Naive thymus-derived CD8-positive, alpha-beta T cell (primary cell): ENCODE measurements around the gene LIPC. TPM values are rescaled to one million over a fixed set of nuclear protein-coding genes. Genes with fewer than 3 reads are reported as not detected.

Source experiments
- ATAC-seq, 2 donors: fragments of 150-1000 bp; cut with Tn5 transposase in 1 of 2; sonication (Bioruptor Pico), chemical (Tn5 transposase) in 1 of 2; 1 replicate in 1 of 2; 2 replicates in 1 of 2; pipeline ENCODE4 v1.10.0; 2021; ENCODE audit warnings: mild to moderate bottlenecking in 2 of 2, moderate library complexity in 2 of 2
- POLR2A ChIA-PET: fragments of 350-600 bp; sonication (Branson Sonifier 250); formaldehyde crosslinking; loops from one replicate; lab custom pipeline; 2021; ENCODE audit warnings: antibody characterized with exemption; lab: Charles Lee
- DNase-seq, 10 donors: peaks; one replicate each; pipeline versions ENCODE4 v3.0.0 to v3.0.0-alpha.2; 2020 to 2022
- H3K27ac Mint-ChIP-seq, 10 donors: one replicate each; pipeline ENCODE4 v1.8.0; 2020 to 2022; ENCODE audit warnings: mild to moderate bottlenecking in 10 of 10, mixed read lengths in 10 of 10, moderate library complexity in 4 of 10, inconsistent platforms in 1 of 10
- H3K27me3 Mint-ChIP-seq, 5 donors: one replicate each; pipeline ENCODE4 v1.8.0; 2021 to 2022; ENCODE audit warnings: mixed read lengths in 5 of 5
- H3K36me3 Mint-ChIP-seq, 3 donors: one replicate each; pipeline ENCODE4 v1.8.0; 2020 to 2022; ENCODE audit warnings: mixed read lengths in 3 of 3, mild to moderate bottlenecking in 2 of 3, inconsistent platforms in 1 of 3
- H3K4me1 Mint-ChIP-seq, 4 donors: one replicate each; pipeline ENCODE4 v1.8.0; 2021 to 2022; ENCODE audit warnings: mixed read lengths in 4 of 4
- H3K4me3 Mint-ChIP-seq, 10 donors: one replicate each; pipeline ENCODE4 v1.8.0; 2020 to 2022; ENCODE audit warnings: mild to moderate bottlenecking in 10 of 10, mixed read lengths in 10 of 10, moderate library complexity in 6 of 10, inconsistent platforms in 1 of 10
- H3K9me3 Mint-ChIP-seq, 9 donors: one replicate each; pipeline ENCODE4 v1.8.0; 2020 to 2022; ENCODE audit warnings: mixed read lengths in 9 of 9, mild to moderate bottlenecking in 3 of 9, inconsistent platforms in 1 of 9, moderate library complexity in 1 of 9
- polyA plus RNA-seq, 3 donors: library from polyadenylated mRNA; unstranded; fragments of 300-500 nt; fragmentation: Illumina TruSeq; gene quantifications; one replicate each; pipeline ENCODE4 v1.2.3, GENCODE V29; 2021
- total RNA-seq, 8 experiments: library from RNA in 2 of 8; stranded (reverse) in 2 of 8; gene quantifications; one replicate each; pipeline ENCODE4 v1.2.3 and lab custom pipeline; 2021 to 2026

LIPC gene
- total and polyA plus RNA-seq, 5 experiments from 2014 or later = 0.64 to 4.4 (median 2.9) TPM

DNA sequence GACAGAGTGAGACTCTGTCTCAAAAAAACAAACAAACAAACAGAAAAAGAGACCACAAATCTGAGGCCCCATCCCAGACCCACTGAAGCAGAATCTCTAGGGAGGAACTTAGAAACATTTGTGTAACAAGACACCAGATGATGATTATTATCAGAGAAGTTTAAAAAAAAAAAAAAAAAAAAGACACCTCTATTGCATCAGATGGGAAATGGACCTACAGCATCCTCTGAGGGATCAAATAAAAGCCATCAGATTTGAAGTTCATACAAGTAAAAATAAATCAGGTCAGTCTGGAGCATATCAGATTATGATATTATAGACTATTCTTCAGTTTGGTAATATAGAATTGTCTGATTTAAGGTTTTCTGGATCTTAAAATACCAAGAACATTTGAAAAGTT is 21.9 kb upstream of the LIPC start:
- POLR2A ChIA-PET = interaction anchor here (1.1 to 1.7 kb wide), 3 partner anchors 13 to 75 kb away, joined by 4 to 5 read pairs (median 5); no protein-coding TSS in a partner anchor

DNA sequence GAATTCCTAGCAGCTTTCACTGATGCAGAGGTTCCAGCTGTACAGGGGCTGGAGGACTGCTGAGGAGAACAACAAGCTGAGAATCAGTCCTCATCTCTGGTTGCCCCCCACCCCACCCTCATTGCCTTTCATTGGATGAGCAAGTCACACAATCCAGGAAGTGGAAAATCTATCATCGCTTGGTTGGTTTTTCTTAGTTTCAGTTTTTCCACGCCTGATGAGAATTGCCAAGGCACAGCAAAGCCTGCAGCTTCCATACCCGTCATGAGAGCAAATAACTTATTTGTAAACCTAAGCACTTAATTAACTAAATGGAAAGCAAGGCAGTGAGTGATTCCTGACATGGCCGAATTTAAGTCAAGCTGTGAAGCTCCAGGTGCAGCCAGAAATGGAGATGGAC is 21.4 kb upstream of the LIPC start:
- POLR2A ChIA-PET = interaction anchor here (0.6 to 1.7 kb wide), 7 partner anchors 13 to 312 kb away, joined by 3 to 6 read pairs (median 4); no protein-coding TSS in a partner anchor
- Mint-ChIP-seq H3K4me3 (peak overlapping the region; percentile 82 to 97 (median 91)), H3K36me3 (peaks cover 0 to 4% (median under 1%) of the 10 kb centered on the region in 3 donors), H3K27ac (peak overlapping the region; percentile 86 to 96 (median 94)), H3K4me1 (peaks cover 10 to 26% (median 15%) of the 10 kb centered on the region in 4 donors), H3K27me3 (no peaks in the 10 kb centered on the region), H3K9me3 (no peaks in the 10 kb centered on the region)
- DNase-seq (peak; percentile 8 to 79 (median 39)), ATAC-seq (peak; percentile 94 to 97)

More for the DNA sequence above, 21.9 kb upstream of the LIPC start:
- ATAC-seq (peak in 1 of 2 donors; percentile 24), DNase-seq (no peak)
- H3K4me3 Mint-ChIP-seq = peak overlapping the region; percentile 82 to 97 (median 91)
- peaks cover 10 to 26% (median 15%) of the 10 kb centered on the region in 4 donors for H3K4me1 Mint-ChIP-seq
- H3K27ac Mint-ChIP-seq = peak overlapping the region; percentile 52 to 96 (median 94)
- H3K9me3 Mint-ChIP-seq = no peaks in the 10 kb centered on the region
- H3K27me3 Mint-ChIP-seq = no peaks in the 10 kb centered on the region
- peaks cover 0 to 4% (median 0%) of the 10 kb centered on the region in 3 donors for H3K36me3 Mint-ChIP-seq

DNA sequence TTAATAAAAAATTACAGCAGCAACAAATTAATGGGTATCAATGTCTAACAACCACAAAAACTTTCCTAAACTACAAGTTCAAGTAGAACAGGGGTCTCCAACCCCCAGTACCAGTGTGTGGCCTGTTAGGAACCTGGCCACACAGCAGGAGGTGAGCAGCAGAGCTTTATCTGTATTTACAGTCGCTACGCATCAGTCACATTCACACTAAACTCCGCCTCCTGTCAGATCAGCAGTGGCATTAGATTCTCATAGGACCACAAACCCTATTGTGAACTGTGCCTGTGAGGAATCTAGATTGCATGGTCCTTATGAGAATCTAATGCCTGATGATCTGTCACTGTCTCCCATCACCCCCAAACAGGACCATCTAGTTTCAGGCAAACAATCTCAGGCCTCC is 18.5 kb upstream of the LIPC start:
- Mint-ChIP-seq H3K9me3 (peaks cover 0 to 6% (median 0%) of the 10 kb centered on the region in 9 donors), H3K36me3 (peaks cover 4 to 6% (median 5%) of the 10 kb centered on the region in 3 donors), H3K4me1 (peaks cover 5 to 26% (median 15%) of the 10 kb centered on the region in 4 donors), H3K27ac (peak overlapping the region in 2 of 10 donors; percentile 54 to 75), H3K27me3 (no peaks in the 10 kb centered on the region), H3K4me3 (peak overlapping the region in 1 of 10 donors; percentile 68)
- DNase-seq (no peak), ATAC-seq (no peak)
- POLR2A ChIA-PET = interaction anchor here (0.6 kb wide), 1 partner anchor 439 kb away, joined by 5 read pairs; no protein-coding TSS in a partner anchor

DNA sequence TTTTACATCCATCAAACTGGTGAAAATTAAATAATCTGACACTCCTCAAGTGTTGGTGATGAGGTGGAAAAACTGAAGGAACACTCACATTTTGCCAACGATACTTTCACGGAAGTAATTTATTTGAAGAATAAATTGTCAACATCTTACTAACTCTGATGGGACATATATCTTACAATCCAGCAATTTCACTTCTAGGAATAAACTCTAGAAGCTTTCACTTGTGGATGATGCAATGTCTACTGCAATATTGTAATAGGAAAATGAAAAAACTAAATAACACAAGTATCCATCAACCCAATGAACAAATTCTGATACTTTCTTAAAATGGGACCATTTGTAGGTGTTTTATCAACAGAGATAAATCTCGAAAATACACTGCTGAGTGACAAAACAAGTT is 16.2 kb upstream of the LIPC start:
- Mint-ChIP-seq H3K9me3 (peaks cover 0 to 6% (median 0%) of the 10 kb centered on the region in 9 donors), H3K4me1 (peaks cover 3 to 12% (median 10%) of the 10 kb centered on the region in 4 donors), H3K36me3 (peaks cover 4 to 6% (median 5%) of the 10 kb centered on the region in 3 donors), H3K27ac (no peak overlapping the region), H3K4me3 (no peak overlapping the region), H3K27me3 (no peaks in the 10 kb centered on the region)
- no peak for DNase-seq
- POLR2A ChIA-PET = no interaction called here
- ATAC-seq = no peak

DNA sequence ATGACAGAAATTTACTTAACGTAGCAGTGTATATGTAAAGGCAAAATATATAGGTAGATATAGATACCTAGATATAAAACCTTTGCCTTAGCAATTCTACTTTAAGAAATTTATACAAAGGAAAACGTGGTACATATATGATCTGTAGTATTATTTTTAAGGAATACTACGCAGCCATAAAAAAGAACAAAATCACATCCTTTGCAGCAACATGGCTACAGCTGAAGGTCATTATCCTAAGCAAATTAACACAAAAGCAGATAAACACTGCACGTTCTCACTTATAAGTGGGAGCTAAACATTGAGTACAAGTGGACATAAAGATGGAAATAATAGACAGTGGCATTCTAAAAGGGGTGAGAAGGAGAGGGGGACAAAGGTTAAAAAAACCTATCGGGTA is 14.8 kb upstream of the LIPC start:
- Mint-ChIP-seq H3K36me3 (peaks cover 4 to 6% (median 5%) of the 10 kb centered on the region in 3 donors), H3K9me3 (peaks cover 0 to 6% (median 0%) of the 10 kb centered on the region in 9 donors), H3K4me1 (peaks cover 0 to 11% (median under 1%) of the 10 kb centered on the region in 4 donors), H3K4me3 (no peak overlapping the region), H3K27me3 (no peaks in the 10 kb centered on the region), H3K27ac (no peak overlapping the region)
- DNase-seq = no peak
- ATAC-seq = no peak
- POLR2A ChIA-PET = no interaction called here

DNA sequence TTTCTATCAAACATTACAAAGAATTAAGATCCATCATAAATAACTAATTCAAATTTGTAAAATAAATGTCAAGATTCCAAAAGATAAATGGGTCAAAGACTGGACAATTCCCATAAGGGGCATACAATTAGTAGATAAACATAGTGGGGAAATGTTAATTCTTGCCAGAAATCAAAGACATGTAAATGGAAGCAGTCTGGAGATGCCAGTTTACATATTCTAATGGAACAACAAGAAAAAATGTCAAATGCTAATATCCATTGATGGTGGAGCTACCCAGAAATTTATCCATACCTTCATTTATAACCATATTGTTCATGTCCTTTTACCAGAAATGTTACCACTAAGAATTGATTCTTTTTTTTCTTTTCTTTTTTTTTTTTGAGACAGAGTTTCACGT is 13.7 kb upstream of the LIPC start:
- Mint-ChIP-seq H3K4me3 (no peak overlapping the region), H3K36me3 (peaks cover 4 to 6% (median 5%) of the 10 kb centered on the region in 3 donors), H3K4me1 (peaks cover 0 to 11% (median 0%) of the 10 kb centered on the region in 4 donors), H3K27ac (no peak overlapping the region), H3K27me3 (no peaks in the 10 kb centered on the region), H3K9me3 (peaks cover 0 to 6% (median 0%) of the 10 kb centered on the region in 9 donors)
- ATAC-seq (no peak), DNase-seq (no peak)
- POLR2A ChIA-PET = no interaction called here

DNA sequence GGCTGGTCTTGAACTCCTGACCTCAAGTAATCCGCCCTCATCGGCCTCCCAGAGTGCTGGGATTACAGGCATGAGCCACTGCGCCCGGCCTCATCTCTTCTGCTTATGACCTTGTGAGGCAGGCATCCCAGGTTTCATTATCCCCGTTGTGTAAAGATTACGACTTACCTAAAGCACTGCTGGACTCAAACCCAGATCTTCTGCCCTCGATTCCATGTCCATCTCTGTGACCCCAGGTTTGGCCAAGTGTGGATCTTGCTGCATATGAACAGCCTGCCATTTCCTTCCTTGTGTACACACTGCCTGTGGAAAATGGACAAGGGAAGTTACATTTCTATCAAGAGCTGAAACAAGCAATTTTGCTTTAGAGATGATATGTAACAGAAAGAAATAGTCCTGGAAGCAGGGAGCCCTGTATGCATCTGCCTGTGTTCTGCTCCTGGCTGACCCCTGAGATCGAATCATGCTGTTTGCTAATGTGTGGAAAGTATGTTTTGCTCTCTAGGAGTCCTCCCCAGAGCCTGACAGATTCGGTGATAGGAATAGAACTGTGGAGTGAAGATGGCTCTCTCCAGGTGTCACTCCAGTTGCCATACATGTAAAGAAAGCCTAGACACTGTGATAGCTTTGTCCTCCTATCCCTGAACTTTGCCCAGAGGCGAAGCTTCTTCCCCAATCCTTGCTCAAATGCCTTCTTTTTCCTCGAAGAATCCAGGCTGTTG is 11.8 kb upstream of the LIPC start:
- H3K4me3 Mint-ChIP-seq = no peak overlapping the region
- POLR2A ChIA-PET = no interaction called here
- H3K4me1 Mint-ChIP-seq = peaks cover 0 to 9% (median 0%) of the 10 kb centered on the region in 4 donors
- ATAC-seq = no peak
- peaks cover 4 to 6% (median 5%) of the 10 kb centered on the region in 3 donors for H3K36me3 Mint-ChIP-seq
- H3K9me3 Mint-ChIP-seq = peaks cover 0 to 6% (median 0%) of the 10 kb centered on the region in 9 donors
- peak overlapping the region in 4 of 10 donors; percentile 3 to 79 (median 40) for H3K27ac Mint-ChIP-seq
- no peaks in the 10 kb centered on the region for H3K27me3 Mint-ChIP-seq
- DNase-seq = no peak

DNA sequence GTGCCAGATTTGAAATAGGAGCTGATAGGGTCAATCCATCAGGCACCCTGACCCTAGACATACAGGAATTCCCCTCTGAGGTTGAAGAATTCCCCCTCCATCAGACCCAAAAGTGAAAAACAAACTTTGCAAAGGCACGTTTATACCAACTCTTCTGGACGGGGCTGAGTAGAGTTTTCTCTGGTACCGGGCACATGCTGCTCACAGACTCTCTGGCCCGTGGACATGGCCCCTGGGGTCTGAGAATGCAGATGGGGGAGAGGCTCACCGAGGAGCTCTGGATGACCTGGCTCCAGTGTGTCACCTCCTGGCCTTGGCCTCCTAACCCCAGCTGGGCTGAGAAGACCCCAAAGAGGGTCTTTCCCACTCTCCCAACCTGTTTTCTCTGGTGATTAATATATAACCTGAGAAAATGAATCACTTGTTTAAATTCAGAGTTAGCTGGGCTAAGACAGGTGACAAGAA is 11.2 kb upstream of the LIPC start:
- H3K9me3 Mint-ChIP-seq = peaks cover 0 to 6% (median 0%) of the 10 kb centered on the region in 9 donors
- H3K27ac Mint-ChIP-seq = peak overlapping the region in 4 of 10 donors; percentile 3 to 45 (median 16)
- peaks cover 1 to 6% (median 4%) of the 10 kb centered on the region in 3 donors for H3K36me3 Mint-ChIP-seq
- DNase-seq (no peak), ATAC-seq (no peak)
- peaks cover 0 to 9% (median 0%) of the 10 kb centered on the region in 4 donors for H3K4me1 Mint-ChIP-seq
- POLR2A ChIA-PET = no interaction called here
- no peaks in the 10 kb centered on the region for H3K27me3 Mint-ChIP-seq
- H3K4me3 Mint-ChIP-seq = no peak overlapping the region

DNA sequence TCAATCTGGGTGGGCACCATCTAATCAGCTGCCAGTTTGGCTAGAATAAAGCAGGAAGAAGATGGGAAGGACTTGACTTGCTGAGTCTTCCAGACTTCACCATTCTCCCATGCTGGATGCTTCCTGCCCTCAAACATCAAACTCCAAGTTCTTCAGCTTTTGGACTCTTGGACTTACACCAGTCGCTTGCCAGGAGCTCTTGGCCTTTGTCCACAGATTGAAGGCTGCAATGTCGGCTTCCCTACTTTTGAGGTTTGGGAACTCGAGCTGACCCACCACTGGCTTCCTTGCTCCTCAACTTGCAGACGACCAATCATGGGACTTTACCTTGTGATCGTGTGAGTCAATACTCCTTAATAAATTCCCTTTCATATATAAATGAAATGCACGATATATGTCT is 8.6 kb upstream of the LIPC start:
- no peaks in the 10 kb centered on the region for H3K9me3 Mint-ChIP-seq
- H3K27me3 Mint-ChIP-seq = no peaks in the 10 kb centered on the region
- DNase-seq (no peak), ATAC-seq (no peak)
- no peak overlapping the region for H3K27ac Mint-ChIP-seq
- H3K4me1 Mint-ChIP-seq = peaks cover 0 to 9% (median 0%) of the 10 kb centered on the region in 4 donors
- H3K4me3 Mint-ChIP-seq = no peak overlapping the region
- POLR2A ChIA-PET = no interaction called here
- peaks cover 0 to 4% (median 0%) of the 10 kb centered on the region in 3 donors for H3K36me3 Mint-ChIP-seq

DNA sequence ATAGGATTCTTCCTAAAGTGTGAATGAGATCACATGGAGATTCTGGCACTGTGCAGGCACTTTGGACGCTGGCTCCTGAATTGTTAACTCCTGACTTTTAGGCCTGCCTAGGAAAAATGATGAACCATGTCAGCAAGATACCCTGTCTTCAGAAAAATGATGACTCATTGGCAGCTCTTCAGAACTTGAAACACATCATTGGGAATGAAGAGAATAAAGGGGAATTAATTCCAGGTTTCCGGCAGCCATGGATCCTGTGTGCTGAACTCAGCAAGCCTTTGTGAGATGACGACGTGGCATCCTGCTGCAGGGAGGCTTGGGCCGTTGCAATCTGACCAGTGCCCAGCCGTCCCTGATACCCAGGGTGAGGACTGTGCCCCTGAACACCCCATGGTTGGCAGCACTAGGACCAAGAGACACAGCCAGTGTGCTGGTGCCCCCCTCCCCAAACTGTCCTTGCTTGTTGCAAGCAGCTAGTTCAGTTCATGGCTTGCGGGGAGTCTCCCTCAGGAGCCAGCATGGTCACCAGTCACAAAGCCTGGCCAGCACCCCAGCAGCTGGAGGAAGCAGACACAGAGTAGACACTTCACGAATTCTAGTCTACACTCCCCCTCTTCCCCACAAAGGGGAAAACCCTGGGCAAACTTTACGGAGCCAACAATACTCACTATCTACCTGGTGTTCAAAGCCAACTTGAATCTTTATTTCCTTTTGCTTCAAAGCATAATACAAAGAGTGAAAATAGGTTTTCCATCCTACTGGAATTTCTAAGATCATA is 7.8 kb upstream of the LIPC start:
- Mint-ChIP-seq H3K9me3 (no peaks in the 10 kb centered on the region), H3K27me3 (no peaks in the 10 kb centered on the region), H3K27ac (peak overlapping the region in 1 of 10 donors; percentile 38), H3K4me3 (no peak overlapping the region), H3K36me3 (peaks cover 0 to 4% (median 0%) of the 10 kb centered on the region in 3 donors), H3K4me1 (peaks cover 0 to 7% (median 0%) of the 10 kb centered on the region in 4 donors)
- POLR2A ChIA-PET = no interaction called here
- no peak for DNase-seq
- ATAC-seq = peak in 1 of 2 donors; percentile 76

DNA sequence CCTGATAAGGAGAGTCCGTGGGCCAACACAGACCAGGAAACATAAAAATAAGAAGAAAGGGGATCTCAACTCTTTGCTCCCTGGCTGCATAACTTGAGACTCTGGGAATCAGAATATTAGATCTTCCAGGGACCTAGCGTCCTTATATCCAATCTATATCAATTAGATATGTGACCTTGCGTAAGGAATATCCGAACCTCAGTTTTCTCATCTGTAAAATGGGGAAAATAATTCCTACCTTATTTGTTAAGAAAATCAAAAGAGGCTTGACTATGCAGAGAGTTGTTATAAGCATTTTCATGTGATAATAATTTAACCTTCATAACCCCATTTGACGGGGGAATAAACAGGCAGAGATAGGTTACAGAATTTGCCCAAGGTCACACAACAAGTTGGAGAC is 7.1 kb upstream of the LIPC start:
- H3K9me3 Mint-ChIP-seq = no peaks in the 10 kb centered on the region
- DNase-seq (no peak), ATAC-seq (no peak)
- peaks cover 0 to 7% (median 0%) of the 10 kb centered on the region in 4 donors for H3K4me1 Mint-ChIP-seq
- H3K27ac Mint-ChIP-seq = peak overlapping the region in 1 of 10 donors; percentile 49
- POLR2A ChIA-PET = interaction anchor here (0.7 kb wide), 1 partner anchor 145 kb away, joined by 4 read pairs; no protein-coding TSS in a partner anchor
- no peak overlapping the region for H3K4me3 Mint-ChIP-seq
- peaks cover 0 to 4% (median 0%) of the 10 kb centered on the region in 3 donors for H3K36me3 Mint-ChIP-seq
- H3K27me3 Mint-ChIP-seq = no peaks in the 10 kb centered on the region

DNA sequence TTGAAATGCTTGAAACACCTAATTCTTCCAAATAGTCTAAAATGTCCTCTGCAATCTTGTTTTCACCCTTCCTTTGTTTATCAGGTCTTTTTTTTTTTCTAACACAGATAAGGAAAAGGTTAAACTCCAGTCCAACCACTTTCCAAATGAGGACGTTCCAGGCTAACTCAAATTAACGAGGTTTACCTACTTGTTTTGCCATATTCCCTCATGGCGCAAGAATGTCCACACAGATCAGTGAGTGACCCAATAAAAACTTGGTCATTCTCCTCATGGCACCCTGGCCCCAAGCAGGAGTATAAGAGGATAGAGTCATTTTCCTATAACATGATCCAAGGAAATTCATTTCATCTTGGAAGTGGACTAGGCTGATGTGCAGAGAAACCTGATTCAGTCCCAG is 6.6 kb upstream of the LIPC start:
- no peak for DNase-seq
- H3K9me3 Mint-ChIP-seq = no peaks in the 10 kb centered on the region
- no peak overlapping the region for H3K27ac Mint-ChIP-seq
- ATAC-seq = no peak
- H3K36me3 Mint-ChIP-seq = peaks cover 0 to 4% (median 0%) of the 10 kb centered on the region in 3 donors
- H3K4me3 Mint-ChIP-seq = no peak overlapping the region
- POLR2A ChIA-PET = interaction anchor here (0.7 kb wide), 1 partner anchor 144 kb away, joined by 4 read pairs; no protein-coding TSS in a partner anchor
- H3K27me3 Mint-ChIP-seq = no peaks in the 10 kb centered on the region
- peaks cover 0 to 3% (median 0%) of the 10 kb centered on the region in 4 donors for H3K4me1 Mint-ChIP-seq
